A172 (cell line): ENCODE data around the gene CACNA2D1. TPM values are rescaled to one million over a fixed set of nuclear protein-coding genes. Genes with fewer than 3 reads are reported as not detected.

ENCODE experiments used
- DNase-seq: peaks from one replicate; pipeline ENCODE4 v3.0.0-alpha.2; 2015; ENCODE audit warnings: low spot score
- total RNA-seq: library from RNA; depleted of rRNA; stranded (reverse); fragments of >200 nt; shearing (Covaris generic); gene quantifications from 2 replicates; pipeline ENCODE4 v1.2.3, GENCODE V29; 2014

The CACNA2D1 gene
- total RNA-seq, 1 experiment from 2014 or later, result 0.24 TPM

DNA sequence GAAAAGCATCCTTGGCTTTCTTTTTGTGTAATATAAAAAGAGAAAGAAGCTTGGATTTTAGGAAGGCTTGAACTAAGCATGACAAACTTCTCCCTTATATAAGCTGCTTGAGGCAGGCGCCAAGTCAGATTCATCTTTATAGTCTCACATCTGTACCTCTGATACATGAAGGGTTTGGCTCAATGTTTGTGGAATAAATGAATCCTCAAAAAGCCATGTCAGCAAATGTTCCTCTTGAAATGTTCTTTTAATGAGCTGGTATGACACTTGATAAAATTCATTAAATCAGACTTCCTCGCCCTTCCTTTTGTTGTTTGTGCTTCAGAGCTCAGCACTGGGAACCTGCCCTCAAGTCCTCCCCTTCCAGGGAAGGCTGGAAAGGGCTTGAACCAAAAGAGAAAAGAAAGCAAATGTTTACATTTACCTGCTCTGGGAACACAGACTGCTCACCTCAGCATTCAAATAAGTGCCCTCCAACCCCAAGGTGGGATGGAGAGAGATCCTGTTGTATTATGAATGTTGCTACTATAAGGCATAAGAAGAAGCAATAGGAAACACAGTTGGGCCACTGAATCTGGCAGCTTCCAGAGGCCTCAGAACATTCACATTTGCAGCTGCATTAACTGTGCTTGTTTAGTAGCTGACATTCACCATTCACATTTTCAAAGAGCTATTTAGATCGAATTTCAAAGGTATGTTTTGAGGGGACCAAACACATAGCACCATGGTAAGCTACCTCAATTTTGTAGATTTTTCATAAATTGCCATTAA, 212.6 kb downstream of the CACNA2D1 start:
- no peak for DNase-seq

- no peak for DNase-seq
Observed at GRCh38 chr7:82229164-82229563, 214.4 kb downstream of the CACNA2D1 start.

- no peak for DNase-seq
Observed at GRCh38 chr7:82226191-82226590, 217.4 kb downstream of the CACNA2D1 start.

GRCh38 chr7:82224529-82224928, 219.0 kb downstream of the CACNA2D1 start:
- DNase-seq, result no peak

GRCh38 chr7:82223580-82223979, 220.0 kb downstream of the CACNA2D1 start:
- no peak for DNase-seq

GRCh38 chr7:82221152-82221674, 222.4 kb downstream of the CACNA2D1 start:
- no peak for DNase-seq

DNA sequence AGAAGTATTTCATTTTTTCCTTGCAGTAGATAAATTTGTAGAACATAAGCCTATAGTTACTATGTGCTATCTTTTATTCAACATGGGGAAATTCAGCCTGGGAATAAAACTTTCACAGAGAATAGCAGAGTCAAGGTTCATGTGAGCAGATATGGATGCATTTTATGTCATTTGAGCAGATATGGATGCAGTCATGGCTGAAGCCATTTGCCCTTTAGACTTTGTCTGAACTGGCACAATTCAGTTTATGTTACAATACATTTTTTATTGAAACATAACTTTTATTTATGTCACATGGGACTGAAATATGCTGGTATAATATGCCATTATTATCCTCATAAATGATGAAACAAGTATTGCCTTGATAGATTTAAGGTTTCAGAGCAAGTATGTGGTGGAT, 231.1 kb downstream of the CACNA2D1 start:
- no peak for DNase-seq

- no peak for DNase-seq
Observed at GRCh38 chr7:82211333-82211732, 232.2 kb downstream of the CACNA2D1 start.

DNA sequence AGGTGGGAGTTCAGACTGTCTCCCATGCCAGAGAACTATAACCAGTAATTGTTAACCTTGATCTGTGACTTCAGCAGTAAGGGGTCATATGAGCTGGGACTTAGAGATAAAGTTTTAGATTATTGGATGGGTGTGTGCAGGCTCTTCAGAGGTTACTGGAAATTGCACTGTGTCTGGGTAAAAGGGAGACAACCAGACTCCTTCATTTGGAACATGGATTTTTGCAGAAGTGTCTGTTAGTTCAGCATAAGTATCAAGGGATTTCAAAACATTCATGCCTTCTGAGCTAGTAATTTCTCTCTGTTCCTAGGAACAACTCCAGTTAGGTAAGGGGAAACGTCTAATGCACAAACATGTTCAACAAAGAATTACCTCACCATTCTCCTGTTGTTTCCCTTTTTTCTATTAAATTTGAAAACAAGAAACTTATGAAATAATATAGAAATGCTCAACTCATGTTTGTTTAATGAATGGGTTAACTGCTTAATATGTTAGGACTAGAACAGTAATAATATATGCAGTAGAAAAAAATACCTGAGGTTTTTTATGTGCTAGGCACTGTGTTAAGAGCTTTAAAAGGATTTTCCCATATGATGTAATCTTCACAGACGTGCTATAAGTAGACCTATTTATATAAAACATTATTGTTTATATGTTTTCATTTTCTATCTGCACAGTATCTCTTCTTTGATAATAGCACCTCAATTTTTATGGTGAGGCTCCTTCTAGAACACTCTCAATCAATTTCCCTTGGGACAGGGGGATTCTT, 233.0 kb downstream of the CACNA2D1 start:
- no peak for DNase-seq

DNA sequence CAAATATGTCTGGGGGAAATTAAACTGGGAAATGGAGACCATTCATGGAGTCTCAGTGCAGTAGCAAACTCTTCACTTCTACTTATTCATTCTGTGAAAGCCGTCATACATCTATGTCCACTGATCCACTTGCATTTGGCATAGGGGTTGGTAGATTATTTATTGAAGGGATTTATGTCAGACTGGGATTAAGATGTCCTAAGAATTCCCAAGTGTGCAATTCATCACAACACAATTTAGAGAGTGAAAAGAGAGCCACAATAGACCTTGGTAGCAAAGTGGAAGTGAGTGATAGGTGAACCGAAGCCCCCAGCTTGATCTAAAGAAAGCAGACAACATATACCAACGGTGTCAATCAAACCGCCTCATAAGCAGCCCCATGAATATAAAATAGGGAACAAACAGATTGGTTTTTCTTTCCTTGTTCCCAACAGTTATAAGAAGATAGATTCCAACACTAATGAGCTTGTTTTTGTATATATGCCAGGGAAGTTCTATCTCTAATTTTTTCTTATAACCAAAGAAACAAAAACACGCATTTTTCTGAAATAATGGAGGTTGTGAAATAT, 234.3 kb downstream of the CACNA2D1 start:
- DNase-seq, result no peak

DNA sequence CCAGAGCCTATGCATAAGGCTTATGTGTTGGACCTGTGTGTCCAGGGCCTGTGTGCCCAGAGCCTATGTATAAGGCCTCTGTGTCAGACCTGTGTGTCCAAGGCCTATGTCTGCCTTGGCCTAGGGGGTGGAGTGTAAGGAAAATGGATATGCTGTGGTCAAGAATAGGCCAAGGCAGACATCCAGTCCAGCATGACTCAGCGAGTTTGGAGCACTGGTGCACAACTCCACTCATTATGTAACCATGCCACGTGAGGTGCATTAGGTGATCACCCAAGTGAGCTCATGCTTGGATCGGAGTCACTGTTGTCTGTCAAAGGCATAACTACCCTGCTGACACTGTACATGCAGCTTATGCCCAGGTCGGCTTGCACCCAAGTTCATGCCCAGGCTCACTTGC, 238.9 kb downstream of the CACNA2D1 start:
- DNase-seq, result peak; percentile 50

DNA sequence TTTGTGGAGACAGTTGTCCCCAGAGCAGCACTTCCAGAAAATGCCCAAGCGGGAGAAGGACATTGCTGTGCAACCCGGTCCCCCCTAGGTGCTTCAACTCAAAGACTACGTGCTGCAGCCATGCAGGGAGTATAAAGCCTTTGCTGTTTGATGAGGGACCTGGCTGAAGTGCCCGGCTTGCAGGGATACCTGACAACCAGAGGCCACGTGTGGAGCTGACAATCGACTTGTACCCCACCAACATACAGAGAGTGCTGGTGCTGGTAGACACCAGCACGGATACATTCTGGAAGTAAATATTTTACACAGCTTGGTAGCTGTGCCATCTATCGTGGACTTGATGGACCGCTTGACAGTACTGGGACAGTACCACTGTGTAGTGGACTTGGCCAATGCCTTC, 240.6 kb downstream of the CACNA2D1 start:
- DNase-seq, result no peak

- no peak for DNase-seq
Observed at GRCh38 chr7:82202107-82202506, 241.5 kb downstream of the CACNA2D1 start.

DNA sequence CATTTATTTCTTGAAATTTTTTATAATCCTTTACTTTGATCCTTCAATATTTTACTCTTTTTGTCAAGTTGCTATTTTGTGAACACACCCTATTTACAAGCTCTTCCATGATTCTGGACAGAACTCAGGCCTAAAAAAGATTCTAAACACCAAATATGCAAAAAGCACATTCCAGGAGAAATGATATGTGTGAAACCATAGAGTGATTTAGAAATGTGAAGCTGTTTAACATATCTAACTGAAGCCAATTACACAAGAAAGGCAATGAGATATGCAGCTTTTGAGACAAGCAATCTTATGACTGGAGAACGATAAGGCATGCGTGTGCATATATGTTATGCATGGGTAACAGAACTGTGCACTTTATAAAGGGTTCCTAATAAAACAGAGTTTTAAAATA, 243.0 kb downstream of the CACNA2D1 start:
- no peak for DNase-seq

- no peak for DNase-seq
Observed at GRCh38 chr7:82194016-82194643, 249.4 kb downstream of the CACNA2D1 start.

DNA sequence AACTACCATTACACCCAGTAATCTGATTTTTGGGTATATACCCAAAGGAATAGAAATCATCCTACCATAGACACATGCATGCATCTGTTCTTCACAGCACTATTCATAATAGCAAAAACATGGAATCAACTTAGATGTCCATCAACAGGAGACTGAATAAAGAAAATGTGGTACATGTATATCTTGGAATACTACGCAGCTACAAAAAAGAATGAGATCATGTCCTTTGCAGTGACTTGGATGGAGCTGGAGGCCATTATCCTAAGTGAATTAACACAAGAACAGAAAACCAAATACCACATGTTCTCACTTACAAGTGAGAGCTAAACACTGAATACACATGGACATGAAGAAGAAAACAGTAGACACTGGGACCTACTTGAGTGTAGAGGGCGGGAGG, 254.9 kb downstream of the CACNA2D1 start:
- DNase-seq, result no peak

DNA sequence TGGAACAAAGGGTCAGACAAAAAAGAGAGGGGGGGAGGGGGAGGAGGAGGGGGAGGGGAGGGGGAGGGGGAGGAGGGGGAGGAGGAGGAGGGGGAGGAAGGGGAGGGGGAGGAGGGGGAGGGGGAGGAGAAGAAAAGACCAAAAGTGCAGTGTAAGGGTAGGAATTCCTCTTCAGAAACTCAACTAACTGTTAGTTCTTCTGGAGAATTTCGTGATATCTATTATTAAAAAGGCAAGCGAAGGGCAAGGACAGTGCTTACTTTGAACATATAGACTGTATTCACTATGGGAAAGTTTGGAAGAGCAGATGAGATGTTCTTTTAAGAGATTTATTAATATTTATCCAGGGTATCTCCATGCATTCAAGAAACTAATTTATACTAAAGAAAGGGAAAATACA, 258.1 kb downstream of the CACNA2D1 start:
- DNase-seq, result no peak

GRCh38 chr7:82183634-82184033, 259.9 kb downstream of the CACNA2D1 start:
- peak; percentile 8 for DNase-seq

- DNase-seq, result no peak
Observed at GRCh38 chr7:82179311-82179710, 264.3 kb downstream of the CACNA2D1 start.

DNA sequence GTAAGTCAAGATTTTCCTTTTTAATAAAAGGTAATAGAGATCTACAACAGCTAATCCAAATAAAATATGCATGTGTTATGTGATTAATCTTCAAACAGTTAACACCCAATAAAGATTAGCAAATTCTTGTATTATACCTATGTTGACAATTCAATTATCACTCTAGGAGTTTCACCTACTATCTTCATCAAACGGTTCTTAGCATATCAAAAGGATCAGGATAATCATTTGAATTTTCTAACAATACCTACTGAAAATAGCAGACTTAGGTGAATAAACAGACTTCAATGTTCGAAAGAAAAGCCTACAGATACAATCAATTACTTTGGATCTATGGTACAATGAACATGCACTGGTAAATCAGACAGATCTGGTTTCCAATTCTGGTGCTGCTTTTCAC, 268.3 kb downstream of the CACNA2D1 start:
- DNase-seq, result no peak

DNA sequence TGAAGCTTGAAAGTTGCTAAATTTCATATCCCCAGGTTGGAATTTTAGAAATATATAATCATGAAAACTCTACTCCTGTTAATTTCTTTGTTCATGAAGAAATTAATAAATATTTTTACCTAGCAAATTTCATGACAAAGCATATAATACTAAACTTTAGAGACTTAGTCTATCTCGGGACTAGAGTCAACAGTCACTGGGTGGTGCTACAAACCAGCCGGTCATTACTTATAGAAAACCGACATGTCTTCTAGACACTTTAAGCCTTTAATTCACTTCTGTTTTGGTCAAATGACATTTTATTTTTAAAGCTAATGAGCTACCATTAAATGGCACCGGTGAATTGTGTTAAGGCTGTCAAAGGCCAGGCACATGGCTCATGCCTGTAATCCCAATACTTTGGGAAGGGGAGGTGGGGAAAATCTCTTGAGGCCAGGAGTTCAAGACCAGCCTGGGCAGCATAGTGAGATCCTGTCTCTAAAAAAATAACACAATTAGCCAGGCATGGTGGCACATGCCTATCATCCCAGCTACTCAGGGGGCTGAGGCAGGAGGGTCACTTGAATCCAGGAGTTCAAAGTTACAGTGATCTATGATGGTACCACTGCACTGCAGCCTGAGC, 270.1 kb downstream of the CACNA2D1 start:
- no peak for DNase-seq

DNA sequence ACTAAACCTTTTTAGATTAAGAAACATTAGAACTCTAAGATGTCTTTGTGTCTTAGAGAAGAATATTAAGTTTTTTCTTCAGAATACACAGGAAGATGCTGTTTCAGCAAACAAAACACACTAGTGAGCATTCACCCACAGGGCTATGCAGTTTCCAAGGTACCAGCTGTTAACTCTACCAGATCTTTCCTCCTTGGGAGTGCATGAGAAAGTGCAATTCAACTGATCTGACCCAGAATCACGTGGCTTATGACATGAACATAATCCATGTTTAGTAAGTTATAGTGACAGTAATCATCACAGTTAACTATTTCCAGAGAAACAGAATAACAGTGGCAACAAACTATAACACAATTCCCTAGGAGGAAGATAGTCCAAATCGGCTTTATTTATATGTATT, 270.7 kb downstream of the CACNA2D1 start:
- no peak for DNase-seq
